ENCODE results near the gene GPR32. TPM values are rescaled to one million over a fixed set of nuclear protein-coding genes. Genes with fewer than 3 reads are reported as not detected.

The GPR32 gene
- total RNA-seq, 1 donor from 2014 or later, result not detected

GRCh38 chr19:50777261-50777660 is 7.0 kb downstream of the GPR32 start:
- Mint-ChIP-seq H3K9me3 (ENCODE audit: low read depth) (no peaks in the 10 kb centered on the region), H3K4me1 (ENCODE audit: low read depth) (peaks cover 7% of the 10 kb centered on the region), H3K36me3 (ENCODE audit: low read depth) (no peaks in the 10 kb centered on the region), H3K4me3 (ENCODE audit: unreplicated experiment) (no peak overlapping the region), H3K27ac (ENCODE audit: unreplicated experiment) (no peak overlapping the region), H3K27me3 (ENCODE audit: low read depth) (peaks cover 66% of the 10 kb centered on the region)
- DNase-seq (ENCODE audit: low spot score), result no peak
- no peak for TF ChIP-seq CTCF (IDR thresholded peaks at IDR 0.05)

GRCh38 chr19:50777830-50778303 is 7.6 kb downstream of the GPR32 start:
- Mint-ChIP-seq H3K4me3 (ENCODE audit: unreplicated experiment) (no peak overlapping the region), H3K4me1 (ENCODE audit: low read depth) (peaks cover 7% of the 10 kb centered on the region), H3K27me3 (ENCODE audit: low read depth) (peaks cover 70% of the 10 kb centered on the region), H3K9me3 (ENCODE audit: low read depth) (no peaks in the 10 kb centered on the region), H3K36me3 (ENCODE audit: low read depth) (no peaks in the 10 kb centered on the region), H3K27ac (ENCODE audit: unreplicated experiment) (no peak overlapping the region)
- no peak for TF ChIP-seq CTCF (IDR thresholded peaks at IDR 0.05)
- DNase-seq (ENCODE audit: low spot score), result no peak

- DNase-seq (ENCODE audit: low spot score), result no peak
- H3K36me3 Mint-ChIP-seq (ENCODE audit: low read depth), result no peaks in the 10 kb centered on the region
- H3K4me3 Mint-ChIP-seq (ENCODE audit: unreplicated experiment), result no peak overlapping the region
- TF ChIP-seq CTCF (IDR thresholded peaks at IDR 0.05), result no peak
- H3K27me3 Mint-ChIP-seq (ENCODE audit: low read depth), result peaks cover 67% of the 10 kb centered on the region
- peaks cover 12% of the 10 kb centered on the region for H3K4me1 Mint-ChIP-seq (ENCODE audit: low read depth)
- no peaks in the 10 kb centered on the region for H3K9me3 Mint-ChIP-seq (ENCODE audit: low read depth)
- H3K27ac Mint-ChIP-seq (ENCODE audit: unreplicated experiment), result no peak overlapping the region
Observed at GRCh38 chr19:50778906-50779430, 8.7 kb downstream of the GPR32 start.

GRCh38 chr19:50779504-50780457 is 9.5 kb downstream of the GPR32 start:
- H3K4me3 Mint-ChIP-seq (ENCODE audit: unreplicated experiment), result no peak overlapping the region
- no peaks in the 10 kb centered on the region for H3K9me3 Mint-ChIP-seq (ENCODE audit: low read depth)
- no peak overlapping the region for H3K27ac Mint-ChIP-seq (ENCODE audit: unreplicated experiment)
- peaks cover 12% of the 10 kb centered on the region for H3K4me1 Mint-ChIP-seq (ENCODE audit: low read depth)
- H3K27me3 Mint-ChIP-seq (ENCODE audit: low read depth), result peaks cover 60% of the 10 kb centered on the region
- no peaks in the 10 kb centered on the region for H3K36me3 Mint-ChIP-seq (ENCODE audit: low read depth)
- no peak for DNase-seq (ENCODE audit: low spot score)
- TF ChIP-seq CTCF (IDR thresholded peaks at IDR 0.05), result no peak

DNA sequence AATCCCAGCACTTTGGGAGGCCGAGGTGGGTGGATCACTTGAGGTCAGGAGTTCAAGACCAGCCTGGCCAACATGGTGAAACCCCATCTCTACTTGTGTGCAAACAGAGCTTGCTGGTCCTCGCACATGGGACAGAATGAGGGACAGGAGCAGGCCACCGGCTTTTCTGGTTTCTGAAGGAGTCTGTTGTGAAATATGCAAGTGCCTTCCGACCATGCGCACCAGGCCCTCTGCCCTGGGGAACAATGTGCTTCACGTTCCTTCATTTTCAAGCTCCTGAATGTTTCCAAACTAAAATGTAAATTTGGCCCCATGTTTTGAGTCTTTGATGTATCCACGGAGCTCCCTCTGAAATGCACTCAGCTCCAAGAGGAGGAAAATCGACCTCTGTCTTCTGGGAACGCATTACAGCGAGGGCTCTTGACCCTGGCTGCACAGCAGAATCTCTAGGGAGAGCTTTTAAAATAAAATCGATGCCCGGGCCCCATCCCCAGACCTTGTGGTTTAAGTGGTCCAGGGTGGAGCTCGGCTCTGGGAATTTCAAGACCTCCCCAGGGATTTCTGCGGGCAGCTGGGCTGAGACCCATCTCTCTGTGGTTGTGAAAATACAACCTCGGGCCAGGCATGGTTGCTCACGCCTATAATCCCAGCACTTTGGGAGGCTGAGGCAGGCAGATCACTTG is 10.6 kb downstream of the GPR32 start:
- H3K4me1 Mint-ChIP-seq (ENCODE audit: low read depth), result peaks cover 12% of the 10 kb centered on the region
- H3K36me3 Mint-ChIP-seq (ENCODE audit: low read depth), result no peaks in the 10 kb centered on the region
- DNase-seq (ENCODE audit: low spot score), result no peak
- H3K4me3 Mint-ChIP-seq (ENCODE audit: unreplicated experiment), result no peak overlapping the region
- no peak for TF ChIP-seq CTCF (IDR thresholded peaks at IDR 0.05)
- H3K9me3 Mint-ChIP-seq (ENCODE audit: low read depth), result no peaks in the 10 kb centered on the region
- peaks cover 52% of the 10 kb centered on the region for H3K27me3 Mint-ChIP-seq (ENCODE audit: low read depth)
- no peak overlapping the region for H3K27ac Mint-ChIP-seq (ENCODE audit: unreplicated experiment)

Measured in chondrocyte (in vitro differentiated cells).